Right lobe of liver (tissue), 6 donors: ENCODE data around the gene EDEM2. TPM values are rescaled to one million over a fixed set of nuclear protein-coding genes. Genes with fewer than 3 reads are reported as not detected.
"Not testable (repeated sequence)": the region's sequence is repeated elsewhere in the genome, so short reads cannot be mapped to it uniquely, and the experiment has no call there.

ENCODE experiments used
- ATAC-seq, 4 donors: fragments of 200-7000 bp; cut with Tn5 transposase; one replicate each; pipeline ENCODE4 v1.9.1; 2020; ENCODE audit warnings: mild to moderate bottlenecking in 4 of 4, moderate library complexity in 4 of 4
- DNase-seq, 3 donors: peaks; one replicate each; pipeline ENCODE4 v3.0.0-alpha.2; 2020
- H3K27ac ChIP-seq, 3 donors: fragments of 200-600 bp; one replicate each; pipeline ENCODE4 v1.8.0; 2022
- H3K27me3 ChIP-seq, 2 donors: fragments of 200-600 bp; one replicate each; pipeline ENCODE4 v1.8.0; 2022
- H3K36me3 ChIP-seq, 4 donors: fragments of 200-600 bp; sonication (generic) in 1 of 4; one replicate each; pipeline versions ENCODE4 v1.5.1 to v1.8.0; 2017 to 2022; ENCODE audit warnings: control low read depth in 1 of 4
- H3K4me1 ChIP-seq, 4 donors: fragments of 200-600 bp; sonication (generic) in 1 of 4; one replicate each; pipeline versions ENCODE4 v1.5.1 to v1.8.0; 2017 to 2022; ENCODE audit warnings: control low read depth in 1 of 4
- H3K4me3 ChIP-seq, 3 donors: fragments of 200-600 bp; one replicate each; pipeline ENCODE4 v1.8.0; 2022
- H3K9me3 ChIP-seq, 4 donors: fragments of 200-600 bp; sonication (generic) in 1 of 4; one replicate each; pipeline versions ENCODE4 v1.5.1 to v1.8.0; 2017 to 2022; ENCODE audit warnings: control low read depth in 1 of 4
- CTCF ChIP-seq, 4 donors: fragments of 200-600 bp in 3 of 4; fragments of 450-650 bp in 1 of 4; IDR thresholded peaks; one replicate each; pipeline versions ENCODE4 v1.5.1 to v1.8.0; 2016 to 2022; ENCODE audit warnings: antibody characterized with exemption in 4 of 4, mild to moderate bottlenecking in 2 of 4
- POLR2A ChIP-seq: fragments of 450-650 bp; IDR thresholded peaks from one replicate; pipeline ENCODE4 v1.6.1; 2017; ENCODE audit warnings: antibody characterized with exemption, mild to moderate bottlenecking
- WGBS: methylation state at CpG from one replicate; pipeline ENCODE4 v1.1.6; 2018; ENCODE audit warnings: low coverage, low lambda C conversion rate; ENCODE audit not compliant: insufficient coverage; ENCODE audit errors: missing lambda C conversion rate; 5-methylcytosine and 5-hydroxymethylcytosine counted together
- intact Hi-C, 2 donors: fragments of 100-400 bp; cut with DNase I; formaldehyde crosslinking; loops; one replicate each; pipeline versions ENCODE4 v1.11.2 to v1.14.1; 2022
- long read RNA-seq: library from polyadenylated mRNA; unstranded; transcript quantifications from one replicate; pipeline ENCODE4 v2.0.0, GENCODE V29; 2019
- total RNA-seq, 6 experiments: library from RNA; depleted of rRNA in 2 of 6; stranded (reverse); fragments of >200 nt in 2 of 6; fragmentation: NEBNext Ultra II Directional in 3 of 6; extraction: Animal tissue kit (Norgen Biotek cat#: 25700) in 3 of 6; gene quantifications; one replicate each; pipeline versions ENCODE4 v1.1.0 to v1.2.4, GENCODE V29; 2016 to 2023
- donor health status: DM: no; HTN: yes; CAD: no.
- donor health status: DM: no; HTN: no; CAD: no.
- donor health status: DM: no; HTN: no; CAD: no.
- donor health status: DM: no; HTN: yes; CAD: no.
- donor health status: DM: no; HTN: yes; CAD: no.

The EDEM2 gene
- total RNA-seq, result 10 to 100 TPM; 20.1 to 28.0 (median 23.9) TPM
- long read RNA-seq, transcript EDEM2-202 (11 exons, 1,919 nt), result major isoform, 5 of 7 reads
- long read RNA-seq, partial matches to known transcripts, result 0 of 7 reads
- long read RNA-seq, other reads (novel, unspliced or antisense), result 2 of 7 reads

GRCh38 chr20:35146920-35147574, at the start of gene EDEM2:
EDEM2 (minus strand) TSS chr20:35147336; CDS start chr20:35147258, 78 bp downstream.
- H3K4me3 ChIP-seq, result peak within 1 kb of the TSS; percentile 63 to 73 (median 71)
- intact Hi-C loops, result loop anchor here (10.0 kb wide), 2 partner anchors 52 to 128 kb away; partner anchors contain the start of genes MMP24OS (in 1 of the 2) and TRPC4AP (in 1 of the 2)
- DNase-seq, result peak; percentile 95 to 97 (median 96)

GRCh38 chr20:35196313-35196712, 49.2 kb upstream of the EDEM2 start:
- H3K27ac ChIP-seq, result no peak overlapping the region
- ATAC-seq, result no peak
- no peak overlapping the region for H3K4me3 ChIP-seq
- H3K27me3 ChIP-seq, result no peaks in the 10 kb centered on the region
- no peak for DNase-seq
- intact Hi-C loops, result no loop called here
- no peak for TF ChIP-seq POLR2A
- TF ChIP-seq CTCF (IDR thresholded peaks at IDR 0.05), result no peak
- H3K36me3 ChIP-seq, result no peaks in the 10 kb centered on the region
- H3K4me1 ChIP-seq, result peaks cover 0 to 11% (median 4%) of the 10 kb centered on the region in 4 donors
- H3K9me3 ChIP-seq, result peaks cover 0 to 9% (median 1%) of the 10 kb centered on the region in 4 donors

More at GRCh38 chr20:35146920-35147574, at the start of gene EDEM2:
- WGBS, result 0% methylated on average over 23 of the region's 42 CpGs
- Histone ChIP-seq H3K9me3 (no peaks in the 10 kb centered on the region), H3K27ac (peak within 1 kb of the TSS; percentile 74 to 90 (median 86)), H3K27me3 (no peaks in the 10 kb centered on the region), H3K36me3 (peaks cover 0 to 2% (median under 1%) of the 10 kb centered on the region in 4 donors), H3K4me1 (peaks cover 0 to 21% (median 4%) of the 10 kb centered on the region in 4 donors)
- TF ChIP-seq CTCF (IDR thresholded peaks at IDR 0.05), result peak in 1 of 4 donors; percentile 9
- peak; percentile 66 for TF ChIP-seq POLR2A
- peak; percentile 88 to 91 (median 90) for ATAC-seq

- H3K36me3 ChIP-seq, ATAC-seq, H3K4me3 ChIP-seq, H3K27ac ChIP-seq, H3K9me3 ChIP-seq, intact Hi-C loops, H3K27me3 ChIP-seq, DNase-seq: not testable (repeated sequence)
- WGBS, result no CpG with 5 or more reads among the region's 9 CpGs
- H3K4me1 ChIP-seq, result peaks cover 0 to 21% (median 9%) of the 10 kb centered on the region in 4 donors
Measured at GRCh38 chr20:35193031-35193791, 46.1 kb upstream of the EDEM2 start.

- ATAC-seq (peak; percentile 64 to 75 (median 68)), DNase-seq (peak in 1 of 3 donors; percentile 44)
- H3K9me3 ChIP-seq, result peaks cover 0 to 9% (median 0%) of the 10 kb centered on the region in 4 donors
- WGBS, result 16% methylated on average over 8 of the region's 9 CpGs
- H3K36me3 ChIP-seq, result no peaks in the 10 kb centered on the region
- H3K27ac ChIP-seq, result peak overlapping the region; percentile 22 to 41 (median 39)
- no peak for TF ChIP-seq POLR2A
- peaks cover 0 to 29% (median 9%) of the 10 kb centered on the region in 4 donors for H3K4me1 ChIP-seq
- H3K27me3 ChIP-seq, result no peaks in the 10 kb centered on the region
- intact Hi-C loops, result no loop called here
- H3K4me3 ChIP-seq, result no peak overlapping the region
Measured at GRCh38 chr20:35192118-35192872, 45.2 kb upstream of the EDEM2 start.
